Mesothelial cell of epicardium (in vitro differentiated cells): ENCODE results near the gene DYNLL2. TPM values are rescaled to one million over a fixed set of nuclear protein-coding genes. Genes with fewer than 3 reads are reported as not detected.

ENCODE experiments used
- DNase-seq, 2 experiments: peaks; one replicate each; pipeline ENCODE4 v3.0.0; 2021; ENCODE audit warnings: low spot score in 2 of 2; ENCODE audit not compliant: unreplicated experiment in 2 of 2
- H3K27ac Mint-ChIP-seq: 2 replicates; pipeline ENCODE4 v1.8.0; 2021; ENCODE audit warnings: mixed read lengths
- H3K27me3 Mint-ChIP-seq: 2 replicates; pipeline ENCODE4 v1.8.0; 2021; ENCODE audit warnings: low read depth, mixed read lengths
- H3K36me3 Mint-ChIP-seq: 2 replicates; pipeline ENCODE4 v1.8.0; 2021; ENCODE audit warnings: mixed read lengths
- H3K4me1 Mint-ChIP-seq: 2 replicates; pipeline ENCODE4 v1.8.0; 2021; ENCODE audit warnings: mixed read lengths
- H3K4me3 Mint-ChIP-seq: 2 replicates; pipeline ENCODE4 v1.8.0; 2021; ENCODE audit warnings: mild to moderate bottlenecking, moderate library complexity, mixed read lengths
- H3K9me3 Mint-ChIP-seq: 2 replicates; pipeline ENCODE4 v1.8.0; 2021; ENCODE audit warnings: mixed read lengths
- total RNA-seq: library from RNA; stranded (reverse); gene quantifications from 3 replicates; pipeline ENCODE4 v1.2.1, GENCODE V29; 2021
- TF ChIP-seq, protein P1 (sequence below): fragments of 200-600 bp; sonication (generic); IDR thresholded peaks from one replicate; pipeline ENCODE4 v1.5.0; 2021; ENCODE audit warnings: antibody characterized with exemption; ENCODE audit not compliant: unreplicated experiment

The DYNLL2 gene
- total RNA-seq, 1 donor from 2014 or later, result 43.5 TPM

DNA sequence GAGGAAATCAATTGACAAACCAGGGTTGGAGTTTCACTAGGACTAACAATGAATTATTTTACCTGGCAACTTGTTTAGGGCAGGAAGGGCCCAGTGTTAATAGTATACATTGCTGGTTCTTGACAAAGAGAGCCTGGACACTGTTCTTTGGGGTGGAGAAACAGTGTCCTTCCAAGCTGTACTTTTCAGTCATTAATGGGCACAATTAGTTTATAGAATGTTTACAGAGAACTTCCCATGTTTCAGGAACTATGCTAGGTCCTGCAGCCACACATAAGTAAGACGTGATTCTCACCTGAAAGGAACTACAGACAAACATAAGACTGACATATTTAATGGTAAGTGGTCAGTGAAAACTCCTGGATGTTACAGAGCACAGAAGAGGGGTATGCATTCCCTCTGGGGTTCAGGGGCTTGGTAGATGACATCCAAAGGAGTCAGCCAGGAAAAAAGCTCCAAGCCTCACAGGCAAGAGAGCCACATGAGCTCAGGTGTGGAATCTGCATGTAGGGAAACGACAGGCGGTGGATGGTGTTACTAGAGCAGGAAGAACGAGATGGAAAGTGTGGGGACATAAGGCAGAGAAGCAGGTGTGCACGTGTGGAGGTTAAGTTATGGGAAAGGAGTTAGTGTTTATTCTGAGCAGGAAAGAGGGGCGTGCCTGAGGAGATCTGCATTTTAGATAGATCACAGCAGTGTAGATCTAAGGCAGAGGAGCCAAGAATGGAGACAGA is 3.8 kb upstream of the DYNLL2 start:
- TF ChIP-seq, protein P1, sequence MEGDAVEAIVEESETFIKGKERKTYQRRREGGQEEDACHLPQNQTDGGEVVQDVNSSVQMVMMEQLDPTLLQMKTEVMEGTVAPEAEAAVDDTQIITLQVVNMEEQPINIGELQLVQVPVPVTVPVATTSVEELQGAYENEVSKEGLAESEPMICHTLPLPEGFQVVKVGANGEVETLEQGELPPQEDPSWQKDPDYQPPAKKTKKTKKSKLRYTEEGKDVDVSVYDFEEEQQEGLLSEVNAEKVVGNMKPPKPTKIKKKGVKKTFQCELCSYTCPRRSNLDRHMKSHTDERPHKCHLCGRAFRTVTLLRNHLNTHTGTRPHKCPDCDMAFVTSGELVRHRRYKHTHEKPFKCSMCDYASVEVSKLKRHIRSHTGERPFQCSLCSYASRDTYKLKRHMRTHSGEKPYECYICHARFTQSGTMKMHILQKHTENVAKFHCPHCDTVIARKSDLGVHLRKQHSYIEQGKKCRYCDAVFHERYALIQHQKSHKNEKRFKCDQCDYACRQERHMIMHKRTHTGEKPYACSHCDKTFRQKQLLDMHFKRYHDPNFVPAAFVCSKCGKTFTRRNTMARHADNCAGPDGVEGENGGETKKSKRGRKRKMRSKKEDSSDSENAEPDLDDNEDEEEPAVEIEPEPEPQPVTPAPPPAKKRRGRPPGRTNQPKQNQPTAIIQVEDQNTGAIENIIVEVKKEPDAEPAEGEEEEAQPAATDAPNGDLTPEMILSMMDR, result no peak
- no peak for DNase-seq
- H3K36me3 Mint-ChIP-seq, result no peaks in the 10 kb centered on the region
- peaks cover 20% of the 10 kb centered on the region for H3K4me1 Mint-ChIP-seq
- peaks cover 43% of the 10 kb centered on the region for H3K27me3 Mint-ChIP-seq
- no peak overlapping the region for H3K4me3 Mint-ChIP-seq
- peaks cover 4% of the 10 kb centered on the region for H3K9me3 Mint-ChIP-seq
- no peak overlapping the region for H3K27ac Mint-ChIP-seq

DNA sequence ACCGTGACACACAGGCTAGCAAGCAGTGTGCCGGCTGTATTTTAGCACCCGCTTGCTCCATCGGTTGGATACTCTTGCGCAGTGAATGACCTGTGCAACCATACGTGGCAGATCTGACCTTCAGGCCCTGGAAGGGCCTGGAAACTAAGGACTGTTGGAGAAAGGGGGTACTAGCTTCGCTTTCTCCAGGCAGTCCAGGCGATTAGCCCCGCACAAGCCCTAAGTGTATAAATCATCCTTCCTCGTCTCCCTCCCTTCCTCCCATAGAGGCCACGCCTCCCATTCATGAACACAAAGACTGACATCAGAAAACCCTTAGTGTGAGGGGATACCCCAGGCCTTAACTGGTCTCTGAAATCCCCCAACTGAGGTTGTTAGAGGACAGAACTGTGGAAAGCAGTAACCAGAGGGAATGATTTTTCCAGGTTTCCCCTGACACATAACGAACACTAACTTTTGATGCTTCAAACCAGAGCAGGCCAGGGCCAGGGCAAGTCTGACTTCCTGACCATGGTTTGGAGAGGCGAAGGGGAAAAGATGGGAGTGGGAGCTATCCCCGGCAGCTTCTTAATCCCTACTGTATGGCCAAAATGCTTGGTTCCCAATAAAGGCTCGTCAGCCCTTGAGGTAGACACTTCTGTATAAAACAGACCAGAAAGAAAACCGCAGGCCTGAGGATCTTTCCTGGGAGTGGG is 1.4 kb upstream of the DYNLL2 start:
- H3K36me3 Mint-ChIP-seq, result peaks cover under 1% of the 10 kb centered on the region
- TF ChIP-seq, protein P1, result no peak
- no peaks in the 10 kb centered on the region for H3K9me3 Mint-ChIP-seq
- peaks cover 42% of the 10 kb centered on the region for H3K4me1 Mint-ChIP-seq
- H3K27ac Mint-ChIP-seq, result peak overlapping the region; percentile 72
- no peak for DNase-seq
- H3K27me3 Mint-ChIP-seq, result peaks cover 27% of the 10 kb centered on the region
- H3K4me3 Mint-ChIP-seq, result peak overlapping the region; percentile 30

GRCh38 chr17:58082341-58082869 is 814 bp upstream of the DYNLL2 start:
- Mint-ChIP-seq H3K27ac (peak overlapping the region; percentile 98), H3K4me1 (peaks cover 47% of the 10 kb centered on the region), H3K9me3 (no peaks in the 10 kb centered on the region), H3K36me3 (peaks cover 7% of the 10 kb centered on the region), H3K4me3 (peak overlapping the region; percentile 57), H3K27me3 (peaks cover 21% of the 10 kb centered on the region)
- TF ChIP-seq, protein P1, result no peak
- DNase-seq, result no peak

DNA sequence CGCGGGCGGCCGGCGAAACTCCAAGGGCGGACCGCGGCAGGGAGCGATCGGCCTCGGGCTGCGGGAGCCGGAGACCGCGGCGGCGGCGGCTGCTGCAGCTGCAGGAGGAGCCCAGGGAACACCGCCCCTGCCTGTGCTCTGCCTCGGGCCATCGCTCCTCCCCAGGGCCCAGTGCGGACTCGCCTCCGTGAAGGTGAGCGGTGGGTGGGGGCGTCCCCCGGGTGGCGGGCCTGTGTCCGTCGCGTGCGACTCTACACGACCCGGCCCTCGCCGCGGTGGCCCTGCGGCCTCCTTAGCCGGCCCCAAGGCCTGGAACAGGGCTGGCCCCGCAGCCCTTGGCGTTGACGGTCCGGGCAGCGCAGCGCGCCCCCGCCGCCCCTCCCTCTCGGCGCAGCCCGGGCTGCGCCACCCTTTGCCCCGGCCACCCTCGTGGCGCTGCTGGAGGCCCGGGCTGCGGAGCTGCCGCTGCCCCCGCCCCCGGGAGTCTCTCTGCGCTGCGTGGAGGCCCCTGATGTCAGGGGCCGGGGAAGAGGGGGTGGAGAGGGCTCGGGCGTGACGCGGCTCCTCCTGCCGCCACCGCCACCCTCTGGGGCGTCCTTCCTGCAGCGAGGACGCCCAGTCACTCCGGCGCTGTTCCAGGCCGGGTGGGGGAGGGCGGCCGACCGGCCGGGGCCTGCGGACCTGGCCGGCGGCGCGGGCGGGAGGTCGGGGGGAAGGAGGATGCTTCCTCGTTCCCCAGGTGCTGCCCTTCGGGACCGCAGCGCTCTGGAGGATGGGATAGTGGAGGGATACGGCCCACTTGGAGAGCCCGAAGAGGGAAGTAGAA is 485 bp downstream of the DYNLL2 start:
- H3K4me3 Mint-ChIP-seq, result peak overlapping the region; percentile 86
- H3K9me3 Mint-ChIP-seq, result no peaks in the 10 kb centered on the region
- peaks cover 47% of the 10 kb centered on the region for H3K4me1 Mint-ChIP-seq
- DNase-seq, result no peak
- H3K27ac Mint-ChIP-seq, result peak overlapping the region; percentile 85
- H3K36me3 Mint-ChIP-seq, result peaks cover 14% of the 10 kb centered on the region
- peaks cover 11% of the 10 kb centered on the region for H3K27me3 Mint-ChIP-seq
- TF ChIP-seq, protein P1, result no peak

- H3K4me1 Mint-ChIP-seq, result peaks cover 47% of the 10 kb centered on the region
- DNase-seq, result no peak
- H3K27me3 Mint-ChIP-seq, result peaks cover 5% of the 10 kb centered on the region
- H3K27ac Mint-ChIP-seq, result peak overlapping the region; percentile 85
- H3K36me3 Mint-ChIP-seq, result peaks cover 17% of the 10 kb centered on the region
- peak overlapping the region; percentile 86 for H3K4me3 Mint-ChIP-seq
- no peaks in the 10 kb centered on the region for H3K9me3 Mint-ChIP-seq
- TF ChIP-seq, protein P1, result no peak
These were observed 1.2 kb downstream of the DYNLL2 start for GRCh38 chr17:58084317-58084981.
